ENCODE data around the gene ATAD3C.
"Not testable (repeated sequence)": the region's sequence is repeated elsewhere in the genome, so short reads cannot be mapped to it uniquely, and the experiment has no call there.

- not testable (repeated sequence) for TF ChIP-seq RAD21 (IDR thresholded peaks at IDR 0.05; ENCODE audit: low read length); RCOR1 (IDR thresholded peaks at IDR 0.05; ENCODE audit: insufficient replicate concordance, low read length); SMC3 (IDR thresholded peaks at IDR 0.05; ENCODE audit: low read depth, low read length); POLR2A (IDR thresholded peaks at IDR 0.05; ENCODE audit: low read depth, low read length); MXI1 (IDR thresholded peaks at IDR 0.05; ENCODE audit: borderline replicate concordance, low read depth, low read length); CTCF (conservative IDR thresholded peaks at IDR 0.05; ENCODE audit: low read depth, low read length); USF2 (IDR thresholded peaks at IDR 0.05; ENCODE audit: low read depth, low read length); FOS (IDR thresholded peaks at IDR 0.05; ENCODE audit: low read depth, low read length); CEBPB (IDR thresholded peaks at IDR 0.05; ENCODE audit: low read depth, low read length)
Measured at GRCh38 chr1:1454286-1455056, 5.0 kb downstream of the ATAD3C start.
